OCI-LY3 (cell line): ENCODE results near the gene BCAR3.

Source experiments
- H2AFZ ChIP-seq: fragments of 200-600, 300-600 bp; shearing (Covaris generic); 2 replicates; pipeline ENCODE4 v1.6.0; 2014; ENCODE audit warnings: antibody characterized with exemption, low read depth, low read length
- H3K27ac ChIP-seq: fragments of 200-600, 300-600 bp; sonication (generic); 2 replicates; pipeline ENCODE4 v1.5.1; 2014; ENCODE audit warnings: mild to moderate bottlenecking, low read length, moderate library complexity, mixed read lengths
- H3K27me3 ChIP-seq: fragments of 200-600, 300-600 bp; sonication (generic); 2 replicates; pipeline ENCODE4 v1.6.1; 2014; ENCODE audit warnings: low read depth, low read length, mixed read lengths
- H3K36me3 ChIP-seq: fragments of 200-600, 300-600 bp; sonication (generic); replicated peaks from 2 replicates; pipeline ENCODE3; 2014; ENCODE audit warnings: low read depth, low read length, mixed read lengths
- H3K4me1 ChIP-seq: fragments of 300-600, 200-600 bp; sonication (generic); 2 replicates; pipeline ENCODE4 v1.6.1; 2014; ENCODE audit warnings: low read length, mixed read lengths
- H3K4me2 ChIP-seq: fragments of 200-600, 300-600 bp; sonication (generic); 2 replicates; pipeline ENCODE4 v1.6.1; 2014; ENCODE audit warnings: low read length, mixed read lengths
- H3K4me3 ChIP-seq: fragments of 300-600, 200-600 bp; sonication (generic); 2 replicates; pipeline ENCODE4 v1.5.1; 2014; ENCODE audit warnings: antibody characterized with exemption, mild to moderate bottlenecking, low read length, moderate library complexity
- H3K79me2 ChIP-seq: fragments of 300-600, 200-600 bp; shearing (Covaris generic); 2 replicates; pipeline ENCODE4 v1.6.1; 2014; ENCODE audit warnings: mild to moderate bottlenecking, low read length, mixed read lengths
- H3K9ac ChIP-seq: fragments of 300-600, 200-600 bp; shearing (Covaris generic); 2 replicates; pipeline ENCODE4 v1.6.0; 2014; ENCODE audit warnings: mild to moderate bottlenecking, low read length, moderate library complexity
- H3K9me3 ChIP-seq: fragments of 200-600, 300-600 bp; shearing (Covaris generic); 2 replicates; pipeline ENCODE4 v1.6.1; 2014; ENCODE audit warnings: low read length, mixed read lengths; ENCODE audit not compliant: insufficient read depth
- H4K20me1 ChIP-seq: fragments of 200-600, 300-600 bp; sonication (generic); 2 replicates; pipeline ENCODE4 v1.6.1; 2016; ENCODE audit warnings: low read length, mixed read lengths; ENCODE audit not compliant: insufficient read depth
- CTCF ChIP-seq: fragments of 200-600, 300-600 bp; sonication (generic); IDR thresholded peaks from 2 replicates; pipeline ENCODE4 v1.5.1; 2014; ENCODE audit warnings: antibody characterized with exemption, low read length, low read depth
- EZH2phosphoT487 ChIP-seq: fragments of 200-600 bp; shearing (Covaris generic); IDR thresholded peaks from 2 replicates; pipeline ENCODE4 v1.6.1; 2018; ENCODE audit warnings: antibody characterized with exemption, mixed run types, low read depth

BCAR3 gene

GRCh38 chr1:93705892-93706500 is 24.4 kb upstream of the BCAR3 start:
- H3K4me2 ChIP-seq: peak overlapping the region; percentile 77
- no peaks in the 10 kb centered on the region for H3K36me3 ChIP-seq
- no peaks in the 10 kb centered on the region for H3K79me2 ChIP-seq
- H3K4me3 ChIP-seq: peak overlapping the region; percentile 19; the same call in 1 of the 2 replicates
- no peaks in the 10 kb centered on the region for H4K20me1 ChIP-seq
- no peaks in the 10 kb centered on the region for H3K27me3 ChIP-seq
- peak overlapping the region; percentile 12; the same call in 1 of the 2 replicates for H2AFZ ChIP-seq
- peak overlapping the region; percentile 98 for H3K27ac ChIP-seq
- no peaks in the 10 kb centered on the region for H3K9me3 ChIP-seq
- peaks cover 88% of the 10 kb centered on the region for H3K4me1 ChIP-seq
- TF ChIP-seq CTCF (peak; percentile 8; the same call in 1 of the 2 replicates), EZH2phosphoT487 (no peak)
- H3K9ac ChIP-seq: peak overlapping the region; percentile 38; the same call in 1 of the 2 replicates

- no peaks in the 10 kb centered on the region for H4K20me1 ChIP-seq
- no peaks in the 10 kb centered on the region for H3K9me3 ChIP-seq
- no peak for TF ChIP-seq CTCF
- no peak for TF ChIP-seq EZH2phosphoT487
- peak overlapping the region; percentile 98 for H3K27ac ChIP-seq
- peak overlapping the region; percentile 89 for H3K9ac ChIP-seq
- peak overlapping the region; percentile 77 for H3K4me2 ChIP-seq
- no peaks in the 10 kb centered on the region for H3K79me2 ChIP-seq
- no peaks in the 10 kb centered on the region for H3K36me3 ChIP-seq
- peaks cover 98% of the 10 kb centered on the region for H3K4me1 ChIP-seq
- no peak overlapping the region for H2AFZ ChIP-seq
- H3K27me3 ChIP-seq: no peaks in the 10 kb centered on the region
- H3K4me3 ChIP-seq: peak overlapping the region; percentile 55
Observed at GRCh38 chr1:93704052-93704451, 22.4 kb upstream of the BCAR3 start.

GRCh38 chr1:93703643-93704042 is 22.0 kb upstream of the BCAR3 start:
- Histone ChIP-seq H3K4me2 (peak overlapping the region; percentile 77), H3K79me2 (no peaks in the 10 kb centered on the region), H3K4me1 (peaks cover 98% of the 10 kb centered on the region), H3K9me3 (no peaks in the 10 kb centered on the region), H3K27ac (peak overlapping the region; percentile 98), H3K36me3 (no peaks in the 10 kb centered on the region), H3K27me3 (no peaks in the 10 kb centered on the region), H4K20me1 (no peaks in the 10 kb centered on the region), H2AFZ (no peak overlapping the region), H3K4me3 (peak overlapping the region; percentile 55), H3K9ac (peak overlapping the region; percentile 89)
- TF ChIP-seq CTCF (no peak), EZH2phosphoT487 (no peak)

GRCh38 chr1:93702828-93703183 is 21.2 kb upstream of the BCAR3 start:
- H3K27ac ChIP-seq: peak overlapping the region; percentile 98
- TF ChIP-seq EZH2phosphoT487 (no peak), CTCF (peak; percentile 26)

More at GRCh38 chr1:93702828-93703183, 21.2 kb upstream of the BCAR3 start:
- Histone ChIP-seq H3K9ac (peak overlapping the region; percentile 89), H3K4me3 (peak overlapping the region; percentile 48; the same call in 1 of the 2 replicates), H2AFZ (no peak overlapping the region), H3K27me3 (no peaks in the 10 kb centered on the region), H3K36me3 (no peaks in the 10 kb centered on the region), H3K9me3 (no peaks in the 10 kb centered on the region), H4K20me1 (no peaks in the 10 kb centered on the region), H3K79me2 (no peaks in the 10 kb centered on the region), H3K4me2 (peak overlapping the region; percentile 77), H3K4me1 (peaks cover 94% of the 10 kb centered on the region)
